Limb (tissue), 2 donors: Measurements from ENCODE around the gene FAM209A.
"Not testable (repeated sequence)": the region's sequence is repeated elsewhere in the genome, so short reads cannot be mapped to it uniquely, and the experiment has no call there.

Experiments used
- DNase-seq, 2 donors: peaks; one replicate each; pipeline ENCODE4 v3.0.0-alpha.2; 2016; ENCODE audit errors: extremely low spot score in 2 of 2

Gene FAM209A

DNA sequence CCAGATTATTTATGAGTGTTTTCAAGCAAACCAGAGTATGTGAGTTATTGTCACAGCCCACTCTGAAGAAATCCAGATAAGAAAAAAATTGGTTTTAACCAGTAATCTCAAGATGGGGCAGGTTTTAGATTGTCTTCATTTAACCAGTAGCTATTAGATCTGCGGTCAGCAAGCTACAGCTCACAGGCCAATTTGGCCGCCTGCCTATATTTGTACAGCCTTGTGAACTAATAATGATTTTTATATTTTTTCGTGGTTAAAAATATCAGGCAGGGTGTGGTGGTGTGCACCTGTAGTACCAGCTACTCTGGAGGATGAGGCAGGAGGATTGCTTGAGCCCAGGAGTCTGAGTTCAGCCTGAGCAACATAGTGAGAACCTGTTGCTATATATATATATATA lies 13.5 kb downstream of the FAM209A start:
- DNase-seq, result no peak

GRCh38 chr20:56540415-56540814 lies 15.9 kb downstream of the FAM209A start:
- DNase-seq, result no peak

DNA sequence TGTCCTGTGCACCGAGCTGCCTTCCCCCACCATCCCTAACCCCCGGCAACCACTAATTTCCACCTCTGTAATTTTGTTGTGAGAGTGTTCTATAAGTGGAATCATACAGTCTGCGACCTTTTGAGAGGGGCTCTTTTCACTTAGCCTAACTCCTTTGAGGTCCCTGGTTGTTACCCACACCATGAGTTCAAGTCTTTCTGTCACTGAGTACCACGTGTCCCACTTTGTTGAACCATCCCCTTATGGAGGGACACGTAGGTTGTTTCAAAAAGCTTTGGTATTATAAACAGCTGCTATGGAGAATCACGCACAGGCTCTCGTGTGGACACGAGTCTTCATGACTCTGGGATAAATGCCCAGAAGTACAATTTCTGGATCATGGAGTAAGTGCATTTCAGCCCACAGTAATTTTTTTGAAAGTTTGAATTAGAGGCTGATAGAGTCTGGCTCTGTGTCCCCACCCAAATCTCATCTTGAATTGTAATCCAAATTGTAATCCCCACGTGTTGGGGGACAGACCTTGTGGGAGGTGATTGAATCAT lies 18.0 kb downstream of the FAM209A start:
- no peak for DNase-seq

- DNase-seq, result no peak
These were observed 27.0 kb downstream of the FAM209A start for GRCh38 chr20:56551571-56551970.

GRCh38 chr20:56552911-56553629 lies 28.5 kb downstream of the FAM209A start:
- no peak for DNase-seq

GRCh38 chr20:56554869-56555268 lies 30.3 kb downstream of the FAM209A start:
- DNase-seq, result peak in 1 of 2 donors; percentile 38

GRCh38 chr20:56558968-56559367 lies 34.4 kb downstream of the FAM209A start:
- DNase-seq, result no peak

- not testable (repeated sequence) for DNase-seq
These were observed 40.0 kb downstream of the FAM209A start for GRCh38 chr20:56564526-56564925.

- DNase-seq, result no peak
These were observed 41.0 kb downstream of the FAM209A start for GRCh38 chr20:56565511-56565910.

DNA sequence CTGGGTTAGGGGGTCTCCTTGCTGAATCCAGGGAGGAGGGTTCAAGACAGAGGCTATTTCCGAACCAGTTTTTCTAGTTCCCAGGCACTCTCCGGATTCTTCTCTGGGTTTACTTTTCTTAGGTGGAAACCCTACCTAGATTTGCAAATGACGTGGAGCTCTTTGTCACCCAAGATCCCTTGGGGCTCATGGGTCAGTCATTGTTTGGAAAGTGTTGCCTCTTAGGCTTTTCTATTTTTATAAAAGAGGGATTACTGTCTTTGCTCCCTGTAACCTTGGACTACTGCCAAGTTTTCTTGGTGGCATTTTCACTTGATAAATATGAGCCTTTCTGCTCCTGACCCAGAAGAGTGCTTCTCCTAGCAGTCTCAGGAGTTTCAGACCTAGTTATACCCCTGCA lies 42.1 kb downstream of the FAM209A start:
- no peak for DNase-seq

DNA sequence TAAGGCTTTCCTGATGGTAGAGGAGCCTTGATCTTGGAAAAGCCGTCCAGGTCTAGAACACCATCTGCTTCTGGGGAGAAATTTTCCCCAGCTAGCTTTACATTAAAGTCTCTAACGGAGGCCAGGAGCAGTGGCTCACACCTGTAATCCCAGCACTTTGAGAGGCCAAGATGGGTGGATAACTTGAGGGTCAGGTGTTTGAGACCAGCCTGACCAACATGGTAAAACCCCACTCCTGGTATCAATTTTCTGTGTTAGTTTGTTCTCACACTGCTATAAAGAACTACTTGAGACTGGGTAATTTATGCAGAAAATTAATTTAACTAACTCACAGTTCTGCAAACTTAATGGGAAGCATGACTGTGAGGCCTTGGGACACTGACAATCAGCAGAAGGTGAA lies 46.3 kb downstream of the FAM209A start:
- no peak for DNase-seq

- no peak for DNase-seq
These were observed 47.6 kb downstream of the FAM209A start for GRCh38 chr20:56572172-56572571.

DNA sequence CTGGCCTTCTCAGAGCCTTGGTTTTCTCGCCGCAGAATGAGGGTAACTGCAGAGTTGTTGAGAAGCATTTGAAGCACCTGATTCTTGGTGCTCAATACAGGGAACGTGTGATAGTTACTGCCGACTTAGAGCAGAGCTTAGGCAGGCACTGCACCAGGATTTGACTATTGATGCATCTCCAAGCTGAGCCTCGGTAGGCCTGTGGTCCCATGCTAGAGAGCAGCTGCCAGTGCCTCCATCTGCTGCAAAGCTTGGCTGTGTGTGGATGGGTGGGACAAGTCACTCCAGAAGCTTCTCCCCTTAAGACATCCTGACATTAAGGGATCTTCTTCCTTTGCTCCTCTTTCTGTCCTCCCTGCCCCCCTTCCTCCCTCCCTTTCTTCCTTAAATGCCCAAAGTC lies 49.4 kb downstream of the FAM209A start:
- DNase-seq, result no peak

DNA sequence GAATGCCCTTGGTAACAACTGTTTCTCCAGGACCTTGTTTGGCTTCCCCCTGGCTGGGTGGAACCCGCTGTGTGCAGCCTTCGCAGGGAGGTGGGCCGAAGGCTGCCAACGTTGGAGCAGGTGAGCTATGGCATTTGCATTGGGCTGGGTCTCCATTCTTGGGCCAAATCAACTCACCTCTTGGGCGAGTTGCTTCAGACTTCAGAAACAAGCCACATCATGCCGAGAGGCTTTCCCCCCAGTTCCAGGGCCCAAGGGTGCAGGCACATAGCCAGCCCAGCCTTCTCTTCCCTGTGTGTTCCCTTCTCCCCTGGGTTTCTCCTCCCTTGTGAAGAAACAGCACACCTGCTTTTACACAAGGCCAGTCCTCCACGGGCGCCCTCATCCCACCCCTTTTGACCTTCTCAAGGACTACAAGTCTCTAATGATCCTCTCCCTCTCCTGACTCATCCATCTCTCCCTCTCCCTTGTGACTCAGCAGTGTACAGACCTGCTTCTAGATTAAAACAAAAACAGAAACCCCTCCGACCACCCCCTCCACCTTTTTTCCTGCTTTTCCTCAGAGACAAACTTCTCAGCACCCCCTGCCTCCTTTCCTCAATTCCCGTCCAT lies 50.1 kb downstream of the FAM209A start:
- DNase-seq, result no peak

GRCh38 chr20:56575157-56575556 lies 50.6 kb downstream of the FAM209A start:
- DNase-seq, result no peak
